HepG2 (cell line): ENCODE data around the gene SCYGR2. TPM values are rescaled to one million over a fixed set of nuclear protein-coding genes. Genes with fewer than 3 reads are reported as not detected.

Source experiments
- ATAC-seq: fragments of 200-7000 bp; cut with Tn5 transposase; 3 replicates; pipeline ENCODE4 v1.9.1; 2020; ENCODE audit warnings: mild to moderate bottlenecking, moderate library complexity
- BruUV-seq: library from RNA; stranded (reverse); fragments of 400-500 nt; replicated peaks from 2 replicates; lab custom pipeline; 2021; lab: Mats Ljungman, UMichigan
- CTCF ChIA-PET: fragments of 300-600 bp; formaldehyde crosslinking; extraction: SDS; loops from one replicate; lab custom pipeline; 2021; ENCODE audit warnings: low total read pairs, inconsistent platforms, low intra/inter-chr PET ratio; lab: Yijun Ruan, JAX
- POLR2A ChIA-PET: fragments of 350-600 bp; sonication (Branson Sonifier 250); formaldehyde crosslinking; loops from one replicate; lab custom pipeline; 2020; ENCODE audit warnings: antibody characterized with exemption, inconsistent platforms; lab: Yijun Ruan, JAX
- DNase-seq: peaks from one replicate; pipeline ENCODE4 v3.0.0-alpha.2; 2015; ENCODE audit warnings: low spot score
- FAIRE-seq: peaks from 3 replicates; lab custom pipeline; 2011; peaks lifted over from hg19 to GRCh38; lab: Jason Lieb, UNC
- H2AFZ ChIP-seq: one replicate; pipeline ENCODE4 v1.6.1; 2011; ENCODE audit warnings: low read length, inconsistent platforms
- H3K27ac ChIP-seq: fragments of 300-600 bp; 3 replicates; pipeline ENCODE4 v1.8.0; 2011; ENCODE audit warnings: mixed run types, mild to moderate bottlenecking, mixed read lengths, low read length, inconsistent platforms; ENCODE audit not compliant: insufficient read depth; ENCODE audit errors: extremely low read length
- H3K27me3 ChIP-seq, 2 experiments: fragments of 200-600 bp in 1 of 2; 2 replicates in 1 of 2; 3 replicates in 1 of 2; pipeline versions ENCODE4 v1.6.0 to v1.8.0; 2011; ENCODE audit warnings: low read length in 2 of 2, mild to moderate bottlenecking in 2 of 2, moderate library complexity in 2 of 2, inconsistent platforms in 1 of 2; ENCODE audit not compliant: insufficient read depth in 2 of 2, control insufficient read depth in 1 of 2
- H3K36me3 ChIP-seq, 2 experiments: fragments of 200-600 bp in 1 of 2; replicated peaks in 1 of 2; 2 replicates in 1 of 2; 3 replicates in 1 of 2; pipeline versions ENCODE4 v1.5.1 to v1.8.0; 2011; ENCODE audit warnings: low read length in 2 of 2, inconsistent platforms in 1 of 2; ENCODE audit not compliant: insufficient read depth in 2 of 2, control insufficient read depth in 1 of 2
- H3K4me1 ChIP-seq: 2 replicates; pipeline ENCODE4 v1.5.1; 2012; ENCODE audit warnings: low read length, inconsistent platforms; ENCODE audit not compliant: insufficient read depth
- H3K4me2 ChIP-seq: 2 replicates; pipeline ENCODE4 v1.6.0; 2011; ENCODE audit warnings: low read depth, low read length, inconsistent platforms
- H3K4me3 ChIP-seq, 3 experiments: fragments of 200-600 bp in 1 of 3; sonication (generic), shearing (Covaris generic) in 1 of 3; replicated peaks in 1 of 3; 2 replicates each; pipeline ENCODE4 v1.5.1; 2011 to 2016; ENCODE audit warnings: low read length in 3 of 3, inconsistent platforms in 2 of 3, low read depth in 2 of 3, mild to moderate bottlenecking in 2 of 3, control low read depth in 1 of 3, mixed read lengths in 1 of 3; ENCODE audit not compliant: insufficient read depth in 1 of 3
- H3K79me2 ChIP-seq: one replicate; pipeline ENCODE4 v1.6.1; 2011; ENCODE audit warnings: low read length, inconsistent platforms; ENCODE audit not compliant: insufficient read depth
- H3K9ac ChIP-seq: 2 replicates; pipeline ENCODE4 v1.6.0; 2011; ENCODE audit warnings: mild to moderate bottlenecking, low read depth, low read length, inconsistent platforms; ENCODE audit not compliant: insufficient read depth
- H3K9me3 ChIP-seq: 2 replicates; pipeline ENCODE4 v1.5.1; 2012; ENCODE audit warnings: mild to moderate bottlenecking, low read length
- H4K20me1 ChIP-seq: 2 replicates; pipeline ENCODE4 v1.6.0; 2011; ENCODE audit warnings: inconsistent platforms, mild to moderate bottlenecking, low read length, moderate library complexity; ENCODE audit not compliant: insufficient read depth
- CEBPB ChIP-seq: IDR thresholded peaks from 2 replicates; pipeline ENCODE4 v1.6.1; 2011; ENCODE audit warnings: low read depth, low read length, improper control_type of control experiment, borderline replicate concordance
- FOXP1 ChIP-seq, 2 experiments: fragments of 450-650 bp in 1 of 2; IDR thresholded peaks; 2 replicates each; pipeline ENCODE4 v1.6.1; 2017 to 2018; ENCODE audit warnings: antibody characterized with exemption in 1 of 2
- KLF11 ChIP-seq: IDR thresholded peaks from 2 replicates; pipeline ENCODE4 v1.6.1; 2016; ENCODE audit warnings: missing compliant biosample characterization
- MATR3 ChIP-seq: sonication (generic); formaldehyde crosslinking; IDR thresholded peaks from 2 replicates; pipeline ENCODE4 v1.4.0; 2020; ENCODE audit warnings: missing genetic modification reagents
- MBNL3 ChIP-seq: fragments of 250-450 bp; sonication (Bioruptor Pico); conservative IDR thresholded peaks from 2 replicates; pipeline ENCODE4 v1.8.0; 2022; ENCODE audit warnings: mild to moderate bottlenecking, inconsistent platforms
- MIER2 ChIP-seq: IDR thresholded peaks from 2 replicates; pipeline ENCODE4 v1.6.1; 2016; ENCODE audit warnings: missing biosample characterization, missing genetic modification reagents
- MLLT10 ChIP-seq: sonication (generic); formaldehyde crosslinking; IDR thresholded peaks from 2 replicates; pipeline ENCODE4 v1.4.0; 2020; ENCODE audit warnings: missing genetic modification reagents
- POLR2G ChIP-seq: fragments of 200-400 bp; formaldehyde crosslinking; IDR thresholded peaks from 2 replicates; pipeline ENCODE4 v1.6.1; 2018; ENCODE audit warnings: mild to moderate bottlenecking, low read depth, low read length, moderate library complexity
- RBM22 ChIP-seq: fragments of 200-400 bp; formaldehyde crosslinking; optimal IDR thresholded peaks from 2 replicates; pipeline ENCODE3; 2017; ENCODE audit warnings: mild to moderate bottlenecking, low read length, moderate library complexity
- SOX6 ChIP-seq, 2 experiments: fragments of 450-650 bp in 1 of 2; sonication (generic) in 1 of 2; formaldehyde crosslinking in 1 of 2; IDR thresholded peaks; 2 replicates each; pipeline versions ENCODE4 v1.4.0 to v1.6.1; 2017 to 2020; ENCODE audit warnings: antibody characterized with exemption in 1 of 2, mild to moderate bottlenecking in 1 of 2, missing genetic modification reagents in 1 of 2
- TBL1XR1 ChIP-seq: fragments of 150-350 bp; IDR thresholded peaks from 2 replicates; pipeline ENCODE4 v1.6.1; 2014; ENCODE audit warnings: borderline replicate concordance, low read length; ENCODE audit not compliant: partially characterized antibody
- ZFY ChIP-seq: sonication (generic); formaldehyde crosslinking; IDR thresholded peaks from 2 replicates; pipeline ENCODE4 v1.4.0; 2020; ENCODE audit warnings: missing genetic modification reagents
- ZNF230 ChIP-seq: sonication (generic); formaldehyde crosslinking; IDR thresholded peaks from 2 replicates; pipeline ENCODE4 v1.4.0; 2020; ENCODE audit warnings: mild to moderate bottlenecking, missing genetic modification reagents
- ZNF510 ChIP-seq: sonication (generic); formaldehyde crosslinking; IDR thresholded peaks from 2 replicates; pipeline ENCODE4 v1.4.0; 2020; ENCODE audit warnings: low read depth, mild to moderate bottlenecking, missing genetic modification reagents
- ZNF644 ChIP-seq: IDR thresholded peaks from 2 replicates; pipeline ENCODE4 v1.6.1; 2016; ENCODE audit warnings: low read depth
- ZNF780A ChIP-seq: sonication (generic); formaldehyde crosslinking; IDR thresholded peaks from 2 replicates; pipeline ENCODE4 v1.8.0; 2022; ENCODE audit warnings: mild to moderate bottlenecking, missing genetic modification reagents, moderate library complexity
- WGBS: methylation state at CpG from one replicate; pipeline ENCODE4 v1.1.6; 2017; ENCODE audit warnings: low lambda C conversion rate; 5-methylcytosine and 5-hydroxymethylcytosine counted together
- in situ Hi-C: cut with HindIII; loops from 2 replicates; pipeline ENCODE4 v1.10.0; 2017; ENCODE audit warnings: low pct_unique_long_range_greater_than_20kb; ENCODE audit not compliant: extremely low pct_ligation_motif_present
- intact Hi-C: fragments of 100-400 bp; cut with micrococcal nuclease; formaldehyde crosslinking; loops from one replicate; pipeline ENCODE4 v1.10.0; 2022; ENCODE audit not compliant: unreplicated experiment
- polyA plus RNA-seq, 8 experiments: library from polyadenylated mRNA; depleted of rRNA in 3 of 8; stranded (reverse) in 7 of 8; unstranded in 1 of 8; fragments of >200 nt; fragmentation: Illumina TruSeq in 4 of 8; extraction: Trizol in 4 of 8; gene quantifications; 2 replicates each; pipeline versions ENCODE4 v1.2.1 to v1.2.3, GENCODE V29; 2011 to 2016; ENCODE audit warnings: low read depth in 4 of 8, missing spikeins in 1 of 8, mixed read lengths in 1 of 8; ENCODE audit not compliant: insufficient read depth in 1 of 8
- total RNA-seq, 5 experiments: library from RNA; depleted of rRNA; stranded (reverse); fragments of >200 nt; fragmentation: Illumina TruSeq; extraction: Trizol; gene quantifications; 2 replicates each; pipeline ENCODE4 v1.2.3, GENCODE V29; 2016; ENCODE audit warnings: low read depth in 1 of 5

Gene SCYGR2
- total and polyA plus RNA-seq, 2 of the 13 experiments (the other 11 are each of a cell fraction or from before 2014, with no cell fraction given) = not detected

GRCh38 chr2:227568852-227569169 lies 29.9 kb upstream of the SCYGR2 start:
- no TSS peak for BruUV-seq
- H4K20me1 ChIP-seq = no peaks in the 10 kb centered on the region
- ChIA-PET POLR2A (no interaction called here), CTCF (no interaction called here)
- no peaks in the 10 kb centered on the region; the same call in 1 of the 2 replicates for H3K4me1 ChIP-seq
- intact Hi-C loops (loop anchor here (10.0 kb wide), 1 partner anchor 196 kb away; no protein-coding TSS in a partner anchor), in situ Hi-C loops (no loop called here)
- H3K9me3 ChIP-seq = no peaks in the 10 kb centered on the region
- H3K79me2 ChIP-seq = no peaks in the 10 kb centered on the region
- FAIRE-seq = no peak
- no peak overlapping the region for H3K27ac ChIP-seq
- no peak for DNase-seq
- no peak overlapping the region for H2AFZ ChIP-seq
- H3K4me2 ChIP-seq = no peak overlapping the region
- H3K36me3 ChIP-seq = no peaks in the 10 kb centered on the region
- no peak for ATAC-seq
- TF ChIP-seq ZNF230 (CRISPR knock-in tag) (no peak), MLLT10 (CRISPR knock-in tag) (no peak), TBL1XR1 (no peak), MATR3 (CRISPR knock-in tag) (no peak), MBNL3 (no peak), ZNF510 (CRISPR knock-in tag) (no peak), FOXP1 (IDR thresholded peaks at IDR 0.05) (no peak), FOXP1 (CRISPR knock-in tag; IDR thresholded peaks at IDR 0.05) (no peak), ZNF780A (CRISPR knock-in tag) (no peak), SOX6 (IDR thresholded peaks at IDR 0.05) (no peak), SOX6 (CRISPR knock-in tag; IDR thresholded peaks at IDR 0.05) (no peak), MIER2 (CRISPR knock-in tag) (no peak), ZFY (CRISPR knock-in tag) (no peak)
- no peak overlapping the region for H3K4me3 ChIP-seq
- H3K9ac ChIP-seq = no peak overlapping the region
- WGBS = 83% methylated on average over 2 of the region's 2 CpGs
- H3K27me3 ChIP-seq = no peaks in the 10 kb centered on the region

DNA sequence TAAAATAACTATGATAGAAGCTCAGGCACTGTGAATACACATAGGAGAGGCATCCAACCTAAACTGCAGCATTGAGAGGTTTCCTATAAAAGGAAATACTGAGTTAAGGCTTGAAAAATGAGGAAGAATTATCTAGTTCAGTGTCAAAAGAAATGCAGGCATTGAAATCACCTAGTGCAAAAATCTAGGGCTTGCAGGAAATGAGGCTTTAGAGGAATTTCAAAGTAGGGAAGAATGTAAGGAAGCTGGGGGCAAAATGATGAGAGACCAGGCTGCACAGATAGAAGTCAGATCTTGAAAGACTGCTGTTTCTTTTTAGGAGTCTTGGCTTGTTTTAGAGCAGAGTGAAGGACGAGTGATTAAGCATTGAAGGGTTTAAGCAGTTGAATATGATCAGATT lies 28.1 kb upstream of the SCYGR2 start:
- Histone ChIP-seq H3K9me3 (no peaks in the 10 kb centered on the region), H3K36me3 (no peaks in the 10 kb centered on the region), H3K9ac (no peak overlapping the region), H3K27me3 (no peaks in the 10 kb centered on the region), H3K27ac (no peak overlapping the region), H3K4me1 (no peaks in the 10 kb centered on the region; the same call in 1 of the 2 replicates), H2AFZ (no peak overlapping the region), H3K79me2 (no peaks in the 10 kb centered on the region), H3K4me3 (no peak overlapping the region), H3K4me2 (no peak overlapping the region), H4K20me1 (no peaks in the 10 kb centered on the region)
- no peak for DNase-seq
- ChIA-PET POLR2A (no interaction called here), CTCF (no interaction called here)
- ATAC-seq = no peak; the same call in 1 of the 3 replicates
- WGBS = 5% methylated on average over 1 of the region's 1 CpG
- no peak for TF ChIP-seq KLF11 (CRISPR knock-in tag)
- TF ChIP-seq POLR2G = peak; percentile 52
- TF ChIP-seq RBM22 = peak; percentile 81
- TF ChIP-seq CEBPB = no peak
- TF ChIP-seq ZNF644 (CRISPR knock-in tag) = no peak
- no TSS peak for BruUV-seq
- intact Hi-C loops = no loop called here
- in situ Hi-C loops = no loop called here
- FAIRE-seq = no peak
